ENCODE measurements around the gene LRP2. TPM values are rescaled to one million over a fixed set of nuclear protein-coding genes. Genes with fewer than 3 reads are reported as not detected.

Gene LRP2
- polyA plus RNA-seq, 3 donors, result not detected

GRCh38 chr2:169294001-169294675 is 68.2 kb downstream of the LRP2 start:
- TF ChIP-seq CTCF (IDR thresholded peaks at IDR 0.05), result no peak
- Mint-ChIP-seq H3K27ac (no peak overlapping the region), H3K4me1 (no peaks in the 10 kb centered on the region), H3K36me3 (no peaks in the 10 kb centered on the region), H3K9me3 (no peaks in the 10 kb centered on the region), H3K4me3 (no peak overlapping the region), H3K27me3 (ENCODE audit: low read depth in 3 of 3) (peaks cover 0 to 6% (median 0%) of the 10 kb centered on the region in 3 donors)
- no peak overlapping the region for H3K4me2 ChIP-seq (replicated peaks; ENCODE audit: extremely low read depth, low read length, poor library complexity, severe bottlenecking)
- H4K20me1 ChIP-seq (ENCODE audit: insufficient read depth, low read length), result no peaks in the 10 kb centered on the region
- H2AFZ ChIP-seq (ENCODE audit: insufficient read depth, low read depth, low read length, poor library complexity, severe bottlenecking), result no peak overlapping the region
- no CpG with 5 or more reads among the region's 9 CpGs for WGBS (ENCODE audit: insufficient coverage)
- H3K36me3 ChIP-seq (replicated peaks in 1 of 2; ENCODE audit: control insufficient read depth in 1 of 2, insufficient read depth in 2 of 2, low read length in 2 of 2), result no peaks in the 10 kb centered on the region
- intact Hi-C loops (cut with micrococcal nuclease), result no loop called here
- H3K9ac ChIP-seq (ENCODE audit: insufficient read depth, low read length, poor library complexity, severe bottlenecking), result no peak overlapping the region
- no peak overlapping the region for H3K4me3 ChIP-seq (replicated peaks in 1 of 3; ENCODE audit: low read depth in 2 of 3, low read length in 3 of 3)
- no peaks in the 10 kb centered on the region for H3K4me1 ChIP-seq (ENCODE audit: control insufficient read depth in 1 of 2, insufficient read depth in 2 of 2, low read length in 2 of 2)
- H3K27me3 ChIP-seq (ENCODE audit: control insufficient read depth in 2 of 2, insufficient read depth in 2 of 2, low read length in 2 of 2), result no peaks in the 10 kb centered on the region
- H3K27ac ChIP-seq (ENCODE audit: low read depth in 1 of 2, low read length in 2 of 2), result no peak overlapping the region
- H3K9me3 ChIP-seq (replicated peaks in 1 of 2; ENCODE audit: control insufficient read depth in 1 of 2, insufficient read depth in 1 of 2, low read length in 2 of 2), result no peaks in the 10 kb centered on the region
- no peak for DNase-seq
- no peaks in the 10 kb centered on the region for H3K79me2 ChIP-seq (ENCODE audit: insufficient read depth, low read length)

DNA sequence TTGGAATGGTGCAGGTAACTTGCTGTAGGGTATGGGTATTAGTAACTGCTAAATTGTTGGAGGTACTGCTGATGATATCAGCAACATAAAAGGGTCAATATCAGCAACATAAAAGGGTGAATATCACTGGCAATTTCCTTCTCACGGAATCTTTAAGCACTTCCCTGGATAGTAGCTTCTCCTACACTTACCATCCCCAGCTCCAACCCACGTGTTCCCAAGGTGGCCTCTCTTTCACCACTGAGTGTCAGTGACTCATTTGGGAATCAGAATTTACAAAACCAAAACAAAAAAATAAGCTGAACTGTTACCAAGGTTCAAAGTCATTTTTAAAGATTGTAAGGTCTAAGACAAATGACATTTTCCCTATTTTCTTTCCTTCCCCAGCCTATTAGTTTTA is 70.8 kb downstream of the LRP2 start:
- H3K9ac ChIP-seq (ENCODE audit: insufficient read depth, low read length, poor library complexity, severe bottlenecking), result no peak overlapping the region
- Mint-ChIP-seq H3K27me3 (ENCODE audit: low read depth in 3 of 3) (peaks cover 0 to 2% (median 0%) of the 10 kb centered on the region in 3 donors), H3K36me3 (no peaks in the 10 kb centered on the region), H3K4me1 (no peaks in the 10 kb centered on the region), H3K4me3 (no peak overlapping the region), H3K9me3 (no peaks in the 10 kb centered on the region), H3K27ac (no peak overlapping the region)
- WGBS (ENCODE audit: insufficient coverage), result 80% methylated on average over 2 of the region's 2 CpGs
- no peaks in the 10 kb centered on the region for H3K9me3 ChIP-seq (replicated peaks in 1 of 2; ENCODE audit: control insufficient read depth in 1 of 2, insufficient read depth in 1 of 2, low read length in 2 of 2)
- H3K4me3 ChIP-seq (replicated peaks in 1 of 3; ENCODE audit: low read depth in 2 of 3, low read length in 3 of 3), result no peak overlapping the region
- no peak for TF ChIP-seq CTCF (IDR thresholded peaks at IDR 0.05)
- no peak overlapping the region for H3K4me2 ChIP-seq (replicated peaks; ENCODE audit: extremely low read depth, low read length, poor library complexity, severe bottlenecking)
- DNase-seq, result no peak
- H3K27me3 ChIP-seq (ENCODE audit: control insufficient read depth in 2 of 2, insufficient read depth in 2 of 2, low read length in 2 of 2), result no peaks in the 10 kb centered on the region
- H3K27ac ChIP-seq (ENCODE audit: low read depth in 1 of 2, low read length in 2 of 2), result no peak overlapping the region
- H3K36me3 ChIP-seq (replicated peaks in 1 of 2; ENCODE audit: control insufficient read depth in 1 of 2, insufficient read depth in 2 of 2, low read length in 2 of 2), result no peaks in the 10 kb centered on the region
- intact Hi-C loops (cut with micrococcal nuclease), result no loop called here
- H3K4me1 ChIP-seq (ENCODE audit: control insufficient read depth in 1 of 2, insufficient read depth in 2 of 2, low read length in 2 of 2), result no peaks in the 10 kb centered on the region
- H3K79me2 ChIP-seq (ENCODE audit: insufficient read depth, low read length), result no peaks in the 10 kb centered on the region
- H2AFZ ChIP-seq (ENCODE audit: insufficient read depth, low read depth, low read length, poor library complexity, severe bottlenecking), result no peak overlapping the region
- H4K20me1 ChIP-seq (ENCODE audit: insufficient read depth, low read length), result no peaks in the 10 kb centered on the region
